ENCODE measurements around the gene ERF. TPM values are rescaled to one million over a fixed set of nuclear protein-coding genes. Genes with fewer than 3 reads are reported as not detected.

Gene ERF
- total RNA-seq, 1 experiment from 2014 or later: 73.0 TPM

DNA sequence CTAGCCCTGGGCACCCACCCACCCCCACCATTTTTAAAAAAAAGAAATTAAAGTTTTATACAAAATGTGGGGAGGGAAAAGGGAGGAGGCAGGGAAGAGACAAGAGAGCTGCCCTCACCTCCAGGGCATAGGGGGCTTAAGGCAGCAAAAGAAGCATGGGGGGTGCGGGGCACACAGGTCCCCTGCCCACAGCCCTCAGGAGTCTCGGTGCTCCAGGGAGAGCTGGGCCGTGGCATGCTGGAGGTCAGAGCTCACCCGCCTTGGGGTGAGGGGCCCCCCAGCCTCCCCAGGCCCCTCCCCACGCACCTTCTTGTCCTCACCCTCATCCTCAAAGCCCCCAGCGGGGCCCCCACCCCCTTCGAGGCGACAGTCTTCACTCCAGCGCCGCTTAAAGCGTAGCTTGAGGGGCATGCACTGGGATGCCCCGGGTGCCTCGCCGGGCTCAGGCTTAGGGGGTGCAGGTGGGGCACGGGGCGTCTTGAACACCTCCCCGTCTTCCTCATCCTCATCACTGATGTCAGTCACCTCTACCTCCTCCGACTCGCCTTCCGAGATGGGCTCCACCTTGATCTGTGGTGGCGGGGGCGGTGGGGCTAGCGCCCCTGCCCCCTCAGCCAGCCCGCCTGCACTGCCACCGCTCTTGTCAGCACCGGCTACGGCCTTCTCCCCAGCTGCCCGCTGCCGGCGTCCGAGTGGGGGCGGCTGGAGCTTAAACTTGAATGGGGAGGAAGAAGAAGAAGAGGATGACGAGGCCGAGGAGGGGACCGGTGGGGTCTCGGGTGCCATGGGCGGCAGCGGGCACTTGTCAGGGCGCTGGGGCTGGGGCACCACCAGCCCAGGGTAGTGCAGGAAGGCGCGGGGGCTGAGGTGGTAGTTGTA, 6.4 kb downstream of the ERF start:
- H3K36me3 ChIP-seq (replicated peaks; ENCODE audit: control insufficient read depth, insufficient read depth, low read length): peaks cover 3% of the 10 kb centered on the region
- no peaks in the 10 kb centered on the region for H3K27me3 ChIP-seq (ENCODE audit: control insufficient read depth, insufficient read depth, low read length)
- H3K4me3 ChIP-seq (ENCODE audit: insufficient read depth, low read depth, low read length): no peak overlapping the region
- DNase-seq: peak; percentile 63

DNA sequence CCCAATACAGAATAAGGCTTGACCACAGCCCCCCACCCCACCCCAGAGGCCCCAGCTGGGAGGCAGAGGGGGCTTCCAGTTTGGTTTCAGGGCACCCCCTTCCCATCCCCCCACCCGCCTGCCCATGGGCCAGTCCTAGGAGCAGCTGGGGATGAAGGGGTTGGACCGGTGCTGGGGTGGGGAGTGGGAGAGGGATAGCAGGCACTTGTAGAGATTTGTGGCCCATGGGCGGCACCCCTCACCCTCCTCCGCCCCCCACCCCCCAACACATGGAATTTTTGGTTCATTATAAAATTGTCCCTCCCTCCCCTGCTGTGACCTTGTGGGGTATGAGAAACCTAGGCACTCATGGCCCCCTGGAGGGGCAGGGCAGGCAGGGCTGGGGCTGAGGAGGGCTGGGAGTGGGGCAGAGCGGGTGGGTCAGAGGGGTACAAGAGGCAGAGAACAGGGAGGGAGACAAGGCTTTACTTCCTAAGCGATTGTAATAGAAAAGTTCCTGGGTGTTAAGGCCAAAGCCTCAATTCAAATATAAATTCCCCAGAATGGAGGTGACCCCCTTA, 7.2 kb downstream of the ERF start:
- H3K36me3 ChIP-seq (replicated peaks; ENCODE audit: control insufficient read depth, insufficient read depth, low read length): peaks cover 3% of the 10 kb centered on the region
- DNase-seq: peak; percentile 58
- no peaks in the 10 kb centered on the region for H3K27me3 ChIP-seq (ENCODE audit: control insufficient read depth, insufficient read depth, low read length)
- no peak overlapping the region for H3K4me3 ChIP-seq (ENCODE audit: insufficient read depth, low read depth, low read length)

- Histone ChIP-seq H3K4me3 (ENCODE audit: insufficient read depth, low read depth, low read length) (no peak overlapping the region), H3K36me3 (replicated peaks; ENCODE audit: control insufficient read depth, insufficient read depth, low read length) (peaks cover 3% of the 10 kb centered on the region), H3K27me3 (ENCODE audit: control insufficient read depth, insufficient read depth, low read length) (no peaks in the 10 kb centered on the region)
- no peak for DNase-seq
These were observed 7.8 kb downstream of the ERF start for GRCh38 chr19:42246922-42247639.

- H3K36me3 ChIP-seq (replicated peaks; ENCODE audit: control insufficient read depth, insufficient read depth, low read length): peaks cover 3% of the 10 kb centered on the region
- DNase-seq: peak; percentile 90
- no peaks in the 10 kb centered on the region for H3K27me3 ChIP-seq (ENCODE audit: control insufficient read depth, insufficient read depth, low read length)
- H3K4me3 ChIP-seq (ENCODE audit: insufficient read depth, low read depth, low read length): no peak overlapping the region
These were observed 8.6 kb downstream of the ERF start for GRCh38 chr19:42246143-42246921.

DNA sequence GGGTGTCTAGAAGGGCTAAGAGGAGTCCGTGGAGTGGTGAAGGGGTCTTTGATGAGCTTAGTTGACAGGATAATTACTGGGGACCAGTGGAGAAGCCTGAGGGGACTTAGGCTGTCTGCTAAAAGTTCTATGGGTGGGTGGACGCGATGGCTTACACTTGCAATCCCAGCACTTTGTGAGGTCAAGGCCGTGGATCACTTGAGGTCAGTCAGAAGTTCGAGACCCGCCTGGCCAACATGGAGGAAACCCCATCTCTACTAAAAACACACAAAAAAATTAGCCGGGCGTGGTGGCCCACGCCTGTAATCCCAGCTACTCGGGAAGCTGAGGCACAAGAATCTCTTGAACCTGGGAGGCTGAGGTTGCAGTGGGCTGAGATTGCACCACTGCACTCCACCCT, 9.7 kb downstream of the ERF start:
- peaks cover 3% of the 10 kb centered on the region for H3K36me3 ChIP-seq (replicated peaks; ENCODE audit: control insufficient read depth, insufficient read depth, low read length)
- H3K4me3 ChIP-seq (ENCODE audit: insufficient read depth, low read depth, low read length): no peak overlapping the region
- DNase-seq: no peak
- no peaks in the 10 kb centered on the region for H3K27me3 ChIP-seq (ENCODE audit: control insufficient read depth, insufficient read depth, low read length)

GRCh38 chr19:42244347-42245220, 10.3 kb downstream of the ERF start:
- Histone ChIP-seq H3K36me3 (replicated peaks; ENCODE audit: control insufficient read depth, insufficient read depth, low read length) (peaks cover 2% of the 10 kb centered on the region), H3K4me3 (ENCODE audit: insufficient read depth, low read depth, low read length) (peak overlapping the region; percentile 57), H3K27me3 (ENCODE audit: control insufficient read depth, insufficient read depth, low read length) (no peaks in the 10 kb centered on the region)
- peak; percentile 90 for DNase-seq

GRCh38 chr19:42242512-42243409, 12.2 kb downstream of the ERF start, which contains the start of gene GSK3A:
Gene GSK3A, minus strand, starts transcription at chr19:42242602. Its CDS starts 137 bp downstream, at chr19:42242465.
- peak; percentile 96 for DNase-seq
- H3K27me3 ChIP-seq (ENCODE audit: control insufficient read depth, insufficient read depth, low read length): no peaks in the 10 kb centered on the region
- H3K4me3 ChIP-seq (ENCODE audit: insufficient read depth, low read depth, low read length): peak within 1 kb of the TSS; percentile 63
- peaks cover 2% of the 10 kb centered on the region for H3K36me3 ChIP-seq (replicated peaks; ENCODE audit: control insufficient read depth, insufficient read depth, low read length)

GRCh38 chr19:42242069-42242511, 12.8 kb downstream of the ERF start:
- Histone ChIP-seq H3K36me3 (replicated peaks; ENCODE audit: control insufficient read depth, insufficient read depth, low read length) (peaks cover 2% of the 10 kb centered on the region), H3K4me3 (ENCODE audit: insufficient read depth, low read depth, low read length) (peak overlapping the region; percentile 63), H3K27me3 (ENCODE audit: control insufficient read depth, insufficient read depth, low read length) (no peaks in the 10 kb centered on the region)
- peak; percentile 73 for DNase-seq

DNA sequence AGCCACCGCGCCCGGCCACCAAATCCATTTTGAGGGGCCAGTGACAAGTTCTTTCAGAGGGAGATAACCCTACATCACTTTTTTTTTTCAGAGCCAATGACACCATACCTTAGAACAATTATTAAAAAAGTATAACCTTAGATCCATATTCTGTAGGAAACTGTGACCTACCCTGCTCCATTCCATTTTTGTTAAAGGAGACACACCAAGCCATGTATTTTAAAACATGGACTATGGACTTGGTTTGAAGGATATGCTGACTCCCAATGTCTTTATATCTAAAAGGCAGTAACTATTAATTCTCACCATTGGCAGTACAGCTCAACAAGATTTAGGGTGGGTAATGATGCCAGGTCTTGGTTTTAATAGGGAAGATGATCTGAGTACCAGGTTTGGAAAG, 13.6 kb downstream of the ERF start:
- DNase-seq: no peak
- H3K27me3 ChIP-seq (ENCODE audit: control insufficient read depth, insufficient read depth, low read length): no peaks in the 10 kb centered on the region

GRCh38 chr19:42239544-42240220, 15.2 kb downstream of the ERF start:
- Histone ChIP-seq H3K4me3 (ENCODE audit: insufficient read depth, low read depth, low read length) (no peak overlapping the region), H3K36me3 (replicated peaks; ENCODE audit: control insufficient read depth, insufficient read depth, low read length) (peaks cover 12% of the 10 kb centered on the region), H3K27me3 (ENCODE audit: control insufficient read depth, insufficient read depth, low read length) (no peaks in the 10 kb centered on the region)
- DNase-seq: no peak

More for the DNA sequence above, 13.6 kb downstream of the ERF start:
- Histone ChIP-seq H3K4me3 (ENCODE audit: insufficient read depth, low read depth, low read length) (peak overlapping the region; percentile 63), H3K36me3 (replicated peaks; ENCODE audit: control insufficient read depth, insufficient read depth, low read length) (peaks cover 5% of the 10 kb centered on the region)

- Histone ChIP-seq H3K27me3 (ENCODE audit: control insufficient read depth, insufficient read depth, low read length) (no peaks in the 10 kb centered on the region), H3K4me3 (ENCODE audit: insufficient read depth, low read depth, low read length) (no peak overlapping the region), H3K36me3 (replicated peaks; ENCODE audit: control insufficient read depth, insufficient read depth, low read length) (peaks cover 34% of the 10 kb centered on the region)
- DNase-seq: no peak
These were observed 19.7 kb downstream of the ERF start for GRCh38 chr19:42235181-42235580.

- no peak for DNase-seq
- peaks cover 36% of the 10 kb centered on the region for H3K36me3 ChIP-seq (replicated peaks; ENCODE audit: control insufficient read depth, insufficient read depth, low read length)
These were observed 20.6 kb downstream of the ERF start for GRCh38 chr19:42234364-42234763.

More at GRCh38 chr19:42234364-42234763, 20.6 kb downstream of the ERF start:
- Histone ChIP-seq H3K4me3 (ENCODE audit: insufficient read depth, low read depth, low read length) (no peak overlapping the region), H3K27me3 (ENCODE audit: control insufficient read depth, insufficient read depth, low read length) (no peaks in the 10 kb centered on the region)
